Measurements from ENCODE around the gene TAS2R9.
"Not testable (repeated sequence)": the region's sequence is repeated elsewhere in the genome, so short reads cannot be mapped to it uniquely, and the experiment has no call there.

TAS2R9 gene, protein sequence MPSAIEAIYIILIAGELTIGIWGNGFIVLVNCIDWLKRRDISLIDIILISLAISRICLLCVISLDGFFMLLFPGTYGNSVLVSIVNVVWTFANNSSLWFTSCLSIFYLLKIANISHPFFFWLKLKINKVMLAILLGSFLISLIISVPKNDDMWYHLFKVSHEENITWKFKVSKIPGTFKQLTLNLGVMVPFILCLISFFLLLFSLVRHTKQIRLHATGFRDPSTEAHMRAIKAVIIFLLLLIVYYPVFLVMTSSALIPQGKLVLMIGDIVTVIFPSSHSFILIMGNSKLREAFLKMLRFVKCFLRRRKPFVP

GRCh38 chr12:10810068-10810467 is at the start of gene TAS2R9:
Gene TAS2R9, minus strand, starts transcription at chr12:10810168. Its CDS starts 93 bp downstream, at chr12:10810075.
- DNase-seq: no peak

DNA sequence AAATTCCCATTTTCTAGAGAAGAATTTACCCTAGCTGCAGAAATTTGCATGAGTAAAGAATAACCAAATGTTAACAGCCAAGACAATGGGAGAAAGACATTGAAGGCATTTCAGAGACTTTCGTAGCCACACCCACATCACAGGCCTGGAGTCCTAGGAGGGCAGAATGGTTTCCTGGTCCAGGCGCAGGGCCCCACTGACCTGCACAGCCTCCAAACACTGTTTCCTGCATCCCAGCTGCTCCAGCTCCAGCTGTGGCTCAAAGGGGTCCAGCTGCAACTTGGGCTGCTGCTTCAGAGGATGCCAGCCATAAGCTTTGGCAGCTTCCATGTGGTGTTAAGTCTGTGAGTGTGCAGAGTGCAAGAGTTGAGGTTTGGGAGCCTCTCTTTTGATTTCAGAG is 45.8 kb upstream of the TAS2R9 start:
- DNase-seq: no peak

DNA sequence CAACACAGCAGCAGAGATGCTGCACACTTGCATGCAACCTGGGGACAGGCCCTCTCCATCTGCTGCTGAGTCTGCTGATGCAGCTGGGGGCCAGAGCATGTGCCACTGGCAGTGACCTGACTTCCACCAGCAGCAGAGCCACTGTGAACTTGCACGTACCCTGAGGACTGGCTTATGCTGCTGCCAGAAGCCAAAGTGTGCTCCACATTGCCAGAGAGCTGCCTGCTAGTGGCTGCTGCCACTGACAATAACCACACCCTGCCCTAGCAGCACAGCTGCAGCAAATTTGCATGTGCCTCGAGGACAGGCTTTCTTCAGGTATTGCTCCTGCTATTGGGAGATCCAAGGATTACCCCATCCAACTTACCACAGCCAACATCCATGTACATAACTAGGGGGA is 43.8 kb upstream of the TAS2R9 start:
- no peak for DNase-seq

- DNase-seq: no peak
Measured at GRCh38 chr12:10851243-10851858, 41.4 kb upstream of the TAS2R9 start.

DNA sequence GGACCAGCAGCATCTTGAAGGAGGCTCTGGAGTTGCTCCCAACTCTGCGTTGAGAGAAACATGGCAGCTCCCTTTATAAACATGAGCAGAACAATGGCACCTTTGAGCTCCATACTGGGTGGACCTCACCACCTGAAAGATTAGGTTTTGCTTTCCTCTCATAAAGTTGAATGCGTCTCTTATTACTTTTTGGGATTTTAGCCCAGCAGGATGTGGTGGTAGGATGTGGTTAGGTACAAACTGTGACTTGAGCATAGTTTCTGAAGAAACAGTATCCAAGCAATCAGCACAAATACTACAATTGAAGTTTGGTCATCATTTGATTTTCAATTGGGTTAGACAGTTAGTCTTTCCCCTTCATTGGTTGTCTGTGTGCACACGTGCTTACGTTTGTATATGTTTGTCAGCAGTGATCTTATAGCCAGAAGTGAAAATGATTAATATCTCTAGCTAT is 39.5 kb upstream of the TAS2R9 start, which contains the start of gene PRR4:
Gene PRR4, minus strand, starts transcription at position 51 of the 454 bp plus-strand sequence. Its CDS starts 38 bp downstream, at position 13.
- DNase-seq: no peak

DNA sequence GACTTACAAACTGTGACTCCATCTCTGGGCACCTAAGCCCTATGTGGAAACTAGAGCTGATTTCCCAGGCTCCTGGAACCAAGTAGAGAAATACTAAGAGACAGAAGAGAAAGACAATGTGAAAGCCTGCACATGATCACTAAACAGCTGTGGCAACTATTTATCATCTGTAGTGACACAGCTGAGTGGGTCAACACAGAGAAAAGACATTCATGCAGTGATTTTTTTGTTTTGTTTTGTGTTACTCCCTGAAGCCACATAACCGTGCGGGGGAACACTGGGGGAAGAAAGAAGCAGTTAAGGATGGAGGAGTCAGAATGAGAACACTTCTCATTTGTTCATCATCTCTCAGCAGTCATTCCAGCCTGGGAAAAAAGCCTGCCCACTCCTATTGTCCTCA is 37.8 kb upstream of the TAS2R9 start:
- DNase-seq: no peak

GRCh38 chr12:10842862-10843261 is 32.9 kb upstream of the TAS2R9 start:
- DNase-seq: no peak

DNA sequence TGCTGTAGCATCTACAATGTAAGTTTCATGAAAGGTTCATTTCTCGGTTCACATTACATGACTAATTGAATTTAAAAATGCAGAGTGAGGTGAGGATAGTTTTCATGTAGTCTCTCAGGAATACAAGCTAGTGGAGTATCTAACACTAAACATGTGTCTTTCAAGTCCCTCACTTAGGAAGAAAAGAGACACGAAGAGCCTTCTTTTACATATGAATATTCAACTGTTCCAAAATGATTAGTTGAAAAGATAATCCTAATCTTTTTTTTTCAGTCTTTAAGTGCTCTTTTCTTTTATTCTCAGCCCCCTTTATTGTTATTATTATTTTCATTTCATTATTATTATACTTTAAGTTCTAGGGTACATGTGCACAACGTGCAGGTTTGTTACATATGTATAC is 28.5 kb upstream of the TAS2R9 start:
- no peak for DNase-seq

DNA sequence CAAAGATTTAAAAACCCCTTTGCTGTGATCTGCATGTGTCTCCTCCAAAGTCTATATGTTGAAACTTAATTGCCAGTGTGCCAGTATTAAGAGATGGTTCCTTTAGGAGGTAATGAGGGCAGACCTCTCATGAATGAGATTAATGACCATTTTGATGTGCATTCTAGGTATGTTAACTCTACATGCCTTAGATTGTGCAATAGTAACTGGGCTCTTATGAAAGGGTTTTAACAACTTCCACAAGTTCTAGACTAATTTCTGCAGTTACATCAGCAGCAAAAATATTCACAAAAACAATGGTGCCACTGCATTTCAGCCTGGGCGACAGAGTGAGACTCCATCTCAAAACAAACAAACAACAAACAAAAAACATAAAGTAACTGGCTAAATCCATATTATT is 20.0 kb upstream of the TAS2R9 start:
- DNase-seq: no peak

DNA sequence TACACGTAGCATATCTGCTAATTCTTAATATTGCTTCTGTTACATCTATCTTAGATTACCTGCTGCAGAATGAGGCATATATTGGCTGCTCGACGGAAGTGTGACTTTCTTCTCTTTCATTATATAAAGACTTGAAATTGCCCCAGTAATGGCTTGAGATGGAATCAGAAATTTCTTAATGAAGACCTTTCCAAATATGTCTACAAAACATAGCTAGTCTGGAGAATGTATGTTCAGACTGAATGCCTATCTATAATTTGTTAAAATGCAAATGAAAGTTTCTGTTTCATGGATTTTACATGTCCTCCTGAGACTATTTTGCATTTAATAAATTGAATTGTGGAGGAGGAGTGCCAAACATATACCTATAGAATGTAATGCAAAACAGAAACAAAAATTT is 16.3 kb upstream of the TAS2R9 start, which contains the start of gene TAS2R10:
Gene TAS2R10, minus strand, starts transcription at position 101 of the 400 bp plus-strand sequence. Its CDS starts 89 bp downstream, at position 12.
- no peak for DNase-seq

GRCh38 chr12:10824957-10825356 is 15.0 kb upstream of the TAS2R9 start:
- DNase-seq: no peak

DNA sequence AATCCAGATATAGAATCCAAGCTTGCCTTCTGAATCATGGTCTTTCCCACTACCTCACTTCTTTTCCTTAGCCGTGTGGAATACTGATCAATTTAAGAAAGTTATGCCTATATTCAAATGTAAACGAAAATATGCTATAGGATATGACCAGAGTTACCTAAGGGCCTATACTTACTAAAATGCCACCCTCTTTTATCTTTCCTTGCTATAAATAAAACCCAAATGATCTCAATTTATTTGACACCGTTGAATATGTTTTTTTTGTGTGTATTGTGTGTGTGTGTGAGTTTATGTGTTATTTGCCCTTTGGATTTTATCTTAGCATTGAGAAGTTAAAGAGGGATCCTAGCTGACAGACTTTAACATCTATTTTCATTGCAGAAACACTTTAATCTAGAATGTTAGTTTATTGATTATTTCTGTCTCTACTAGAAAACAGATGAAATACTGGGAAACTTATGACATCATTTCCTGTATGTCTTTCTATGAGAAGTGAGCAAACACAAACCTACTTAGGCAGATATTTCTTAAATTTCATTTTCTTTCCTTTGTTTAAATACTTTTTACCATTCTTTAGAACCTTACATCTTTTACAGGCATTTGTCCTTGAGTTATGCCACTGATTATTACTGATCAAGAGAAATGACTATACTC is 2.0 kb upstream of the TAS2R9 start:
- DNase-seq: no peak

DNA sequence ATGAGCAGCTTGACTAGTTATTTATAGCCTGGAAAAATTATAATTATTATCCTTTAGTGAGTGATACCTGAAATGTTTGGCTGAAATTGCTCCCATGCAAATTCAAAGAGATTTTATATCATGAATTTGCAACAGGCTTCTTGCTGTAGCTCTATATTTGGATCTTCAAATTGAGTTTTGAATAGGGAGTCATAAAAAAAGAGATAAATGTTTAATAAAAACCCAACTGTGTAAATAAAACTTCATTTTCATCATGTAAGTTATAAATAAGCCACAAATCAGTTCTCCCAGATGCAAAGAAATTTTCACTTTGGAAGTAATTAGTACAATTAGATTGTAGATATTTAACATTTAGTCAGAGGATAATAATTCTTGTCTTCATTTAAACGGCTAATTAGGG is 2.8 kb downstream of the TAS2R9 start, which contains the start of gene TAS2R8:
Gene TAS2R8, minus strand, starts transcription at position 101 of the 400 bp plus-strand sequence. CDS start 306 bp downstream, outside the sequence.
- no peak for DNase-seq

DNA sequence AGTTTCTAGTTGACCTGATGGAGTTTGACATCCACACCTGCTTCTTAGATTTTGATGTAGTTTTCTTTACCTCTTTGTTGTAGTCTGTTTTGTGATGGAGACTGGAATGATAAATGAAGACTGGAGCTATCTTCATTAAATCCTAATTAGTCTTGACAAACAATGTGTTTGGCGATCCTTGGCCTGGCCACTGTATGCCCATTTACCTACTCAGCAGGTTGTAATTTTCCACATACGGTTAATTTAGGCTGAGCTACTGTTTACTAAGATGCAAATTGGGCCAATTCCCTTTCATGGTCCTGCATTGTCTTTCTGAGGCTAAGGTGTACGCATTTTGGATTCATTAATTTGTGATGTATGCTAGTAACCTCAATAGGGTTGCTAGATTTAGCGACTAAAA is 7.4 kb downstream of the TAS2R9 start, which contains the start of gene TAS2R7:
Gene TAS2R7, minus strand, starts transcription at position 41 of the 400 bp plus-strand sequence. CDS start 57 bp downstream, outside the sequence.
- no peak for DNase-seq

DNA sequence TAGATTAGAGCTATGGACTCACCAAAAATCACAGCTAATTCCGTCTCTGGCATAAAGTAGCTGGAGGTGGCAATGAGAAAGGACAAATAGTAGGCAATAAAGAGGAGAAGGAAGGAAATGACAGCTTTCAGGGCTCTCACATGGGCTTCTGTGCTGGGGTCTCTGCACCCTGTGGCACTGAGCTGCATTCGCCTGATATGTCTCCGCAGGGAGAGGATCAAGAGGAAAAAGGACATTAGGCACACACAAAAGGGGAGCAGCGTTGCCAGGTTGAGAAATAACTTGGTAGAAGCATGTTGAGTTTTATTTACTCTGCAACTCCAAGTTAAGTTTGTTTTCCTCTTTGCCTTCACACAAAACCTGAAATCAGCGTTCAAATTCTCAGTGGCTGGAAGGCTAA is 8.2 kb downstream of the TAS2R9 start:
- DNase-seq: no peak

DNA sequence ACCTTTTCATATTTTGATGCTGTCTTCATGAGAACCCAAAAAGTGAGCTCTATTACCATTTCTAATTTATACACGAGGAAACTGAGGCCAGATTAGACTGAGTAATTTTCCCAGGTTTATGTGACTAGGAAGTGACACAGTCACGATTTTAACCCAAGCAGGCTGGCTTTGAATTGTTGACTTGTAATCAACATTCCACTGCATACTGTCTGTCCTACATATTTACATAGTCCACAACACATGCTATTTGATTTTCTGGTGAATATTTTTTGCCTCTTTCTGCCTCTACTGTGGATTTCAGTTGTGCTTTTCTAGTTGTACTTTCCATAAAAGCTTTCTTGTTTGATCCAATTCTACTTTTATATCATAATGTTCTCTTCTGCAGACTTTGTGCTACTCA is 15.7 kb downstream of the TAS2R9 start:
- no peak for DNase-seq

DNA sequence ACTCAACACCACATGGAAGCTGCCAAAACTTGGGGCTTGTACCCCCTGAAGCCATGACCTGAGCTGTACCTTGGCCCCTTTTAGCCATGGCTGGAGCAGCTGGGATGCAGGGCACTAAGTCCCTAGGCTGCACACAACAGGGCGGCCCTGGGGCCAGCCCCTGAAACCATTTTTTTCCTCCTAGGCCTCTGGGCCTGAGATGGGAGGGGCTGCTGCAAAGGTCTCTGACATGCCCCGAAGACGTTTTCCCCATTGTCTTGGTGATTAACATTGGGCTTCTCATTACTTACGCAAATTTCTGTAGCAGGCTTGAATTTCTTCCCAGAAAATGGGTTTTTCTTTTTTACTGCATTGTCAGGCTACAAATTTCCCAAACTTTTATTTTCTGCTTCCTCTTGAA is 18.2 kb downstream of the TAS2R9 start:
- DNase-seq: not testable (repeated sequence)

- DNase-seq: no peak
Measured at GRCh38 chr12:10783252-10783651, 26.7 kb downstream of the TAS2R9 start.

GRCh38 chr12:10779103-10779502 is 30.9 kb downstream of the TAS2R9 start:
- DNase-seq: no peak

DNA sequence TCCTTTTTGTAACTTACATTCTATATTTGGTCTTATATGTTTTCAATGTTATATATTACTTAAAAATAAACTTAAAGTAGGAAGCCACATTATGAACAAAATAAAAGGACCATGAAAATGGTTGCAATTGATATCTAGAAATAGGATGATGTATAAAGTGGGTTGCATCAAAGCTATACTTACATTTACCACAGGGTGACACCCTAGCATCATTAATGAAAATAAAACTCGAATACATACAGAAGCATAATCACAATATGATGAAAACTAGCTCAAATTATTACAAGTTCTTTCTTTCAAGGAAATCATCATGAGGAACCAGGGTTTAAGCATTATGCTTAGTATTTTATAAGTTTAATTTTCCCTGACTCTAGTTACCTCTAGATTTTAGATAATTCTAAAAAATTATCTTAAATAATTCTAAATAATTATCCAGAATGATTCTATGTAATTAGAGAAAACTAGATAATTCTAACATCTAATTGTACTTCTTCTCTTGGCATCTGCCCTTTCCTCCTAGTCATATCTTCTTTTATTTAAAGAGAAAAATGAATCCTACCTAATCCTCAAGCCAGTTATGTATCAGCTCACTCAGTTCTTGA is 38.7 kb downstream of the TAS2R9 start:
- DNase-seq: no peak

DNA sequence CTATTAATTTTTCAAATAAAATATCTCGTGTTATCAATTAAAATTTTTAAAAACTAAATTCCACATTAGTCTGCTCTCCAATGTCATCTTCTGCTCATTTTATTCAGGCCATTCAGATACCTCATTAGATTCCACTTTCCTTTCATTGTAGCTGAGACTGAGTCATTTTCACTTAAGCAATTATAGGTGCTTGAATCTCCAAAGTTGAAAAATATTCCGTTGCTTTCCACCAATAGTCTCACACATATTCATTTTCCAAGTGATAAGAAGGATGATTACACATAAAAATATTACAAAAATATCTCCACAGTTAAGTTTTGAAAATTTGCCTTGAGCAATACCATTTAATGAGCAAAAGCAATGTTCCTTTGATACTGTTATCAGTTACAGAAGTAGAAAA is 50.3 kb downstream of the TAS2R9 start:
- no peak for DNase-seq
